Measurements from ENCODE around the gene GMCL2. TPM values are rescaled to one million over a fixed set of nuclear protein-coding genes. Genes with fewer than 3 reads are reported as not detected.
"Not testable (repeated sequence)": the region's sequence is repeated elsewhere in the genome, so short reads cannot be mapped to it uniquely, and the experiment has no call there.

The GMCL2 gene
- total and polyA plus RNA-seq, 9 donors, result not detected

DNA sequence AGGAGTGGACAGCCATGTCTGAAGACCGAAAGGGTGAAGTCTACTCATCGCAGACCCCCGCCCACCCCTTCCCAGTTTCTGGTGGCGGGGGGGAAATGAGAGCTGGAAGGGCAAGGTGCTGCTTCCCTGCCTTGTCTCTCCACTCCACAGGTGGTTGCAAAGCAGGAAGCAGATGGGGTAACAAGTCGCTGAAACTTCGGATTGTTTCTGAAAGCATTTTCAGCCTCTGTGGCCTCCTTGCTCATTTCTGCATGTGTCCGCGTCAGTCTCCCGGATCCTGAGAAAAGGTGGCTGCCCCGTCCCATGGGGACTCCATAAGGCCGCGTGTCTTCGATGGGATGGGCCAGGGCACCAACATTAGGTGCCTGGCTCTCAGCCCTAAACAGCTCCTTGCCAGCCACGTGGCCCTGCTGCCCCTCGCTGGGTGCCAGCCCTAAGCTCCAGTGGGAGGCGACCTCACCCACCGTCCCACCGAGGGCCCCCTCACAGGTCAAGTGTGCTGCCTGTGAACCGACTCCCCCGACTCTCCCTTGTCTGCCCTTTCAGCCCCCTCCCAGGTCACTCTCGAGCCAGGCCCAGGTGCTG, 44.5 kb upstream of the GMCL2 start:
- Histone ChIP-seq H3K9me3 (no peaks in the 10 kb centered on the region), H3K4me1 (ENCODE audit: insufficient read depth) (peaks cover 10% of the 10 kb centered on the region), H3K36me3 (no peaks in the 10 kb centered on the region), H3K27me3 (no peaks in the 10 kb centered on the region), H3K27ac (peak overlapping the region; percentile 94 to 98), H3K4me3 (peak overlapping the region; percentile 68)
- 17 to 23% (median 22%) methylated on average over 21 of the region's 21 CpGs for WGBS, 3 donors
- no peak for DNase-seq
- intact Hi-C loops (cut with DNase I), result no loop called here
- TF ChIP-seq, protein P1, sequence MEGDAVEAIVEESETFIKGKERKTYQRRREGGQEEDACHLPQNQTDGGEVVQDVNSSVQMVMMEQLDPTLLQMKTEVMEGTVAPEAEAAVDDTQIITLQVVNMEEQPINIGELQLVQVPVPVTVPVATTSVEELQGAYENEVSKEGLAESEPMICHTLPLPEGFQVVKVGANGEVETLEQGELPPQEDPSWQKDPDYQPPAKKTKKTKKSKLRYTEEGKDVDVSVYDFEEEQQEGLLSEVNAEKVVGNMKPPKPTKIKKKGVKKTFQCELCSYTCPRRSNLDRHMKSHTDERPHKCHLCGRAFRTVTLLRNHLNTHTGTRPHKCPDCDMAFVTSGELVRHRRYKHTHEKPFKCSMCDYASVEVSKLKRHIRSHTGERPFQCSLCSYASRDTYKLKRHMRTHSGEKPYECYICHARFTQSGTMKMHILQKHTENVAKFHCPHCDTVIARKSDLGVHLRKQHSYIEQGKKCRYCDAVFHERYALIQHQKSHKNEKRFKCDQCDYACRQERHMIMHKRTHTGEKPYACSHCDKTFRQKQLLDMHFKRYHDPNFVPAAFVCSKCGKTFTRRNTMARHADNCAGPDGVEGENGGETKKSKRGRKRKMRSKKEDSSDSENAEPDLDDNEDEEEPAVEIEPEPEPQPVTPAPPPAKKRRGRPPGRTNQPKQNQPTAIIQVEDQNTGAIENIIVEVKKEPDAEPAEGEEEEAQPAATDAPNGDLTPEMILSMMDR (IDR thresholded peaks at IDR 0.05), result no peak
- TF ChIP-seq EP300 (IDR thresholded peaks at IDR 0.05), result no peak
- no peak for TF ChIP-seq POLR2A (IDR thresholded peaks at IDR 0.05)

DNA sequence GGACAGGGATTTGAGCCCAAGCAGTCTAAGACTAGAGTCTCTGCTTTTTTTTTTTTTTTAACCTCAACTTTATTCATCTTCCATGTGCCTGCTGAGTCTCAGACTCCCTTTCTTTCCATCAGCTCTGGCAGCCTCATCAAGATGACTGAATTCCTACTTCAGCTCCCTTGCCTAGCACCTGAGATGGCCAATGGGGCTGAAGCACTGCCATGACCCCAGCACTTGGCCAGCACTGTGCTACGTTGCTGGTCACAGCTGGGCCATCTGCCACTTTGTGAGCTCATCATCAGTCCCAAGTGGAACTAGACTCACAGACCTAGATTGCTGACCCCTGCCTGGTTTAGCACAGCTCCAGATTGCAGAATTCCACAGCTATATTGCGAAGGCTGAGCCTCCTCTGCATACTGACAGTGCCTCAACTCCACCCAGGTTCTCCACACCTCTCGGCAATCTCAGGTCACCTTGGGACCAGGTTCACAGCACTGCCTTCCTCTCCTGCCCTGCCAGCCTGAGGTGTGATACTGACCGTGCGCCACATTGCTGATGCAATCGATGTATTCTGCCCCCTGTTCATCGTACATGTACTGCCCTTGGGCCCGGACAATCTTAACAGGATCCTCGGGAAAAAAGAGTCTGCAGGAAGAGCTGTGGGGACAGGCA, 43.8 kb upstream of the GMCL2 start:
- Histone ChIP-seq H3K27ac (no peak overlapping the region), H3K4me3 (peak overlapping the region; percentile 68), H3K4me1 (ENCODE audit: insufficient read depth) (peaks cover 10% of the 10 kb centered on the region), H3K36me3 (no peaks in the 10 kb centered on the region), H3K27me3 (no peaks in the 10 kb centered on the region), H3K9me3 (no peaks in the 10 kb centered on the region)
- WGBS, 3 donors, result 64 to 69% (median 68%) methylated on average over 9 of the region's 9 CpGs
- DNase-seq, result no peak
- intact Hi-C loops (cut with DNase I), result no loop called here
- TF ChIP-seq EP300 (IDR thresholded peaks at IDR 0.05) (no peak), POLR2A (IDR thresholded peaks at IDR 0.05) (no peak)
- TF ChIP-seq, protein P1 (IDR thresholded peaks at IDR 0.05), result no peak

DNA sequence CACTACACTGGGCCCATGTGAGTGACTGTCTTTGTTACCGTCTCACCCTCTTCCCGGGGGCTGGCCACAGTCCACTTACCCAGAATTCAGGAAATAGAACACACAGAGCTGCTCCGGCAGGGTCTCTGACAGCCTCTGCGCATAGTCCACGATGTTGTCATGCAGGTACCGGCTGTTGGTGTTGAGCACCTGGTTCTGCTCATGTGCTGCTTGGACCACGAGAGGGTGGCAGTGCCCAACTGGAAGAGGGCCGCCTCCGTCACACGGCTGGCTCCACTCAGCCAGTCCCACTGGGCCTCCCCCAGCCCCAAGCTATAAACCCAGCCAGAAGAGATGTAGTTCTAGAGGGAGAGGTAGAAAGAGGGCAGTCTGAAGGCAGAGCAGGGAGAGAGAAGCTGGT, 42.7 kb upstream of the GMCL2 start:
- Histone ChIP-seq H3K27ac (no peak overlapping the region), H3K9me3 (no peaks in the 10 kb centered on the region), H3K4me1 (ENCODE audit: insufficient read depth) (peaks cover 10% of the 10 kb centered on the region), H3K4me3 (no peak overlapping the region), H3K27me3 (no peaks in the 10 kb centered on the region), H3K36me3 (no peaks in the 10 kb centered on the region)
- intact Hi-C loops (cut with DNase I), result loop anchor here in 1 of 4 donors (10.0 kb wide), 1 partner anchor 85 kb away; no protein-coding TSS in a partner anchor
- TF ChIP-seq, protein P1 (IDR thresholded peaks at IDR 0.05), result no peak
- TF ChIP-seq POLR2A (IDR thresholded peaks at IDR 0.05) (no peak), EP300 (IDR thresholded peaks at IDR 0.05) (no peak)
- 88 to 94% (median 92%) methylated on average over 10 of the region's 10 CpGs for WGBS, 3 donors
- DNase-seq, result no peak

DNA sequence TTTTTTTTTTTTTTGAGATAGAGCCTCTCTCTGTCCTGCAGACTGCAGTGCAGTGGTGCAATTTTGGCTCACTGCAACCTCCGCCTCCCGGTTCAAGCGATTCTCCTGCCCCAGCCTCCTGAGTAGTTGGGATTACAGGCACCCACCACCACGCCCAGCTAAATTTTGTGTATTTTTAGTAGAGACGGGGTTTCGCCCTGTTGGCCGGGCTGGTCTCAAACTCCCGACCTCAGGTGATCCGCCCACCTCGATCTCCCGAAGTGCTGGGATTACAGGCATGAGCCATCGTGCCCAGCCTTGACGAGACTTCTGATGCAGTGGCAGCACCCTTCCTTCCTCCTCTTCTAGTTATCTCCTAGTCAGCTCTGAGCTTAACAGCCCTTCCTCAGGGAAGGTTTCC, 41.9 kb upstream of the GMCL2 start:
- not testable (repeated sequence) for H3K9me3 ChIP-seq; H3K27me3 ChIP-seq; H3K27ac ChIP-seq; H3K4me3 ChIP-seq; H3K4me1 ChIP-seq (ENCODE audit: insufficient read depth); H3K36me3 ChIP-seq; DNase-seq
- 94 to 95% (median 95%) methylated on average over 13 of the region's 13 CpGs for WGBS, 3 donors
- intact Hi-C loops (cut with DNase I), result loop anchor here in 1 of 4 donors (10.0 kb wide), 1 partner anchor 84 kb away; no protein-coding TSS in a partner anchor

DNA sequence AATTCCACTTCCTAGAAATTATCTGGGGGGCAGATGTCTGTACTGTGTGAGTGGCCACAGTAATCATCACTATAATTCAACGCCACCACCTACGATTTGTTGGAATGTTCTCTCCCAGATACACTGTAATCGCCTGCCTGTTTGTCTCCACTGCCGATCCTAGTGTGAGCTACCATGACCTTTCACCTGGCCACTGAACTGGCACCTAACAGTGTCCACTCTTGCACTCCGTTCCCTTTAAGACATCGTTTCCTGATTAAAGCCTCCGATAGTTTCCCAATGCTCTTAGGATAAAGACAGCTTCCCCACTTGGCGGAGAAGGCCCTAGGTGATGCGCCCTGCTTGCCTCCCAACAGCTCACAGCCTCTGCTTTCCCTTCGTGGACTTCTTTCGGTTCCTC, 41.4 kb upstream of the GMCL2 start:
- no peaks in the 10 kb centered on the region for H3K27me3 ChIP-seq

More for the DNA sequence above, 41.4 kb upstream of the GMCL2 start:
- TF ChIP-seq POLR2A (IDR thresholded peaks at IDR 0.05), result no peak
- TF ChIP-seq EP300 (IDR thresholded peaks at IDR 0.05), result no peak
- TF ChIP-seq, protein P1 (IDR thresholded peaks at IDR 0.05), result no peak
- no peaks in the 10 kb centered on the region for H3K36me3 ChIP-seq
- no peak overlapping the region for H3K4me3 ChIP-seq
- WGBS, 3 donors, result 92 to 94% (median 93%) methylated on average over 11 of the region's 11 CpGs
- DNase-seq, result no peak
- intact Hi-C loops (cut with DNase I), result loop anchor here in 1 of 4 donors (10.0 kb wide), 1 partner anchor 84 kb away; no protein-coding TSS in a partner anchor
- H3K4me1 ChIP-seq (ENCODE audit: insufficient read depth), result peaks cover 10% of the 10 kb centered on the region
- no peak overlapping the region for H3K27ac ChIP-seq
- H3K9me3 ChIP-seq, result no peaks in the 10 kb centered on the region

Measured in ovary (tissue), 9 donors.